SH-SY5Y (cell line): ENCODE measurements around the gene A2ML1.

Source experiments
- GATA2 ChIP-seq: IDR thresholded peaks from 2 replicates; pipeline ENCODE4 v1.6.1; 2011; ENCODE audit warnings: mild to moderate bottlenecking, low read depth, low read length
- GATA3 ChIP-seq: IDR thresholded peaks from 2 replicates; pipeline ENCODE4 v1.6.1; 2011; ENCODE audit warnings: low read depth, mild to moderate bottlenecking, low read length, moderate library complexity

DNA sequence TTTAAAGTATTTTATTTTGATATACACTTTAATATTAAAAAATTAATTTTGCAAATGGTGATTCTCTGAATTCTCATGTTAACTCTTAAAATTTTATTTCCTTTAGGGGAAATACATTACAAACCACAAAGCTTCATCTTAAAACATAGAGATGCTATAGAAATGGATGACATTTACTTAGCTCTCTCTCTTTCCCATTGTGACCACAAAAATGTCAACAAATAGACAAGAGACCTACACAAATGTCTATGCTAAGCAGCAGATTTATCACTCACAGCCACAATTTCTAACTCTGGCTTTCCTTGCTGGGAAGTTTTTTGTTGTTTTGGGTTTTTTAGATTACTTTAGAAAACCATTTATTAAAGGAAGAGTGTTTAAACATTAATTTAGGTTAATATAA, 72.0 kb downstream of the A2ML1 start:
- TF ChIP-seq GATA2 (no peak), GATA3 (no peak)
